GM19397 (cell line): Measurements from ENCODE around the gene PSD4.

Experiments
- ATAC-seq: cut with Tn5 transposase; IDR thresholded peaks from one replicate; pipeline ENCODE4 v1.9.1; 2021; ENCODE audit warnings: mild to moderate bottlenecking, moderate library complexity; ENCODE audit not compliant: unreplicated experiment

PSD4 gene

DNA sequence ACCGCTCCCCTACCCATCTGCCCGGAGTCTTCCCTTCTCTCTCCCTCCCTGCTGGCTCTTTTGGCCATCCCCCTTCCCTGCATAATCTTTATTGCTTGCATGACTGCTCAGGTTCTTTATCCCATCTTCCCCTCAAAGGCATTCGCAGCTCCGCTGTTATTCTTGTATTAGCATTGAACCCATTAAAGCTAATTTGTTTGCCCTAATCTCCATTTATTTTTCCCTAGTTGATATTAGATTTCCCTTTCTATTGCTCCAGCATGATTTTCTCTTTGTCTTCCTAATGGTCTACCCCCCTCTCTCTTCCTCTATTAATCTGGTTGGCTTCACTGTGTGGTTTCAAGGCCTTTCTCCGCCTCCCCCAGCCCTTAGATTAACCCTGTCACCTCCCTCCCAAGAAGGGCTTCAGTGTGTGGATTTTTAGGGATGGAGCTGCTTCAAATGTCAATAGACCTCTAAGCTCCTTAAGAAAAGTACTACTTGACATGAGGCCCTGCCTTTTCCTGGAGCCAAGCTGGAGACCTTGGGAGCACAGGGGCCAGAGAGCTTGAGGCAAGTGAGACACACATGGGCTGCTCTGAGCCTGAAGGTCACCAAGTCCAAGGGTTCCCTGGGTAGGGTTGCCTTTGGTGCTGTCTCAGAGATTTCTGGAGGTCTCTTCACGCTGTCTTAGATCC is 84.8 kb downstream of the PSD4 start:
- no peak for ATAC-seq
